22Rv1 (cell line): ENCODE data around the gene GARS1.

ENCODE experiments used
- CTCF ChIP-seq: fragments of 450-650 bp; IDR thresholded peaks from 2 replicates; pipeline ENCODE4 v1.5.1; 2017; ENCODE audit warnings: mild to moderate bottlenecking
- ZFX ChIP-seq: fragments of 450-650 bp; IDR thresholded peaks from 2 replicates; pipeline ENCODE4 v1.6.1; 2017; ENCODE audit warnings: antibody characterized with exemption, borderline replicate concordance

- no peak for TF ChIP-seq CTCF
- TF ChIP-seq ZFX: no peak
Measured at GRCh38 chr7:30681331-30681797, 86.7 kb downstream of the GARS1 start.
